ENCODE measurements around the gene YIPF4. TPM values are rescaled to one million over a fixed set of nuclear protein-coding genes. Genes with fewer than 3 reads are reported as not detected.

The YIPF4 gene
- 10 to 100 TPM; 55.1 to 74.5 (median 67.8) TPM for polyA plus RNA-seq (ENCODE audit: insufficient read length in 3 of 3)
- long read RNA-seq, donor 1, full-length matches to known transcripts, result 20 of 20 reads
- long read RNA-seq, donor 1, partial matches to known transcripts, result 0 of 20 reads
- long read RNA-seq, donor 1, other reads (novel, unspliced or antisense), result 0 of 20 reads
- long read RNA-seq, donor 2, full-length matches to known transcripts, result 16 of 51 reads
- long read RNA-seq, donor 2, partial matches to known transcripts, result 35 of 51 reads
- long read RNA-seq, donor 2, other reads (novel, unspliced or antisense), result 0 of 51 reads
- long read RNA-seq, donor 3, full-length matches to known transcripts, result 39 of 39 reads
- long read RNA-seq, donor 3, partial matches to known transcripts, result 0 of 39 reads
- long read RNA-seq, donor 3, other reads (novel, unspliced or antisense), result 0 of 39 reads
- long read RNA-seq, donor 4, full-length matches to known transcripts, result 23 of 23 reads
- long read RNA-seq, donor 4, partial matches to known transcripts, result 0 of 23 reads
- long read RNA-seq, donor 4, other reads (novel, unspliced or antisense), result 0 of 23 reads
- long read RNA-seq, donor 5, result 0 reads
- long read RNA-seq, donor 6, full-length matches to known transcripts, result 26 of 51 reads
- long read RNA-seq, donor 6, partial matches to known transcripts, result 20 of 51 reads
- long read RNA-seq, donor 6, other reads (novel, unspliced or antisense), result 5 of 51 reads
- long read RNA-seq, donor 7, full-length matches to known transcripts, result 23 of 23 reads
- long read RNA-seq, donor 7, partial matches to known transcripts, result 0 of 23 reads
- long read RNA-seq, donor 7, other reads (novel, unspliced or antisense), result 0 of 23 reads
- long read RNA-seq, donor 8, full-length matches to known transcripts, result 29 of 51 reads
- long read RNA-seq, donor 8, partial matches to known transcripts, result 22 of 51 reads
- long read RNA-seq, donor 8, other reads (novel, unspliced or antisense), result 0 of 51 reads
- long read RNA-seq, donor 9, full-length matches to known transcripts, result 18 of 18 reads
- long read RNA-seq, donor 9, partial matches to known transcripts, result 0 of 18 reads
- long read RNA-seq, donor 9, other reads (novel, unspliced or antisense), result 0 of 18 reads
- long read RNA-seq, donor 10, full-length matches to known transcripts, result 28 of 44 reads
- long read RNA-seq, donor 10, partial matches to known transcripts, result 16 of 44 reads
- long read RNA-seq, donor 10, other reads (novel, unspliced or antisense), result 0 of 44 reads
- long read RNA-seq, donor 11, full-length matches to known transcripts, result 8 of 8 reads
- long read RNA-seq, donor 11, partial matches to known transcripts, result 0 of 8 reads
- long read RNA-seq, donor 11, other reads (novel, unspliced or antisense), result 0 of 8 reads
- long read RNA-seq, donor 12, full-length matches to known transcripts, result 5 of 12 reads
- long read RNA-seq, donor 12, partial matches to known transcripts, result 7 of 12 reads
- long read RNA-seq, donor 12, other reads (novel, unspliced or antisense), result 0 of 12 reads
- long read RNA-seq, donor 13, full-length matches to known transcripts, result 39 of 66 reads
- long read RNA-seq, donor 13, partial matches to known transcripts, result 27 of 66 reads
- long read RNA-seq, donor 13, other reads (novel, unspliced or antisense), result 0 of 66 reads
- long read RNA-seq, donor 14, full-length matches to known transcripts, result 19 of 19 reads
- long read RNA-seq, donor 14, partial matches to known transcripts, result 0 of 19 reads
- long read RNA-seq, donor 14, other reads (novel, unspliced or antisense), result 0 of 19 reads
- long read RNA-seq, donor 15, full-length matches to known transcripts, result 8 of 16 reads
- long read RNA-seq, donor 15, partial matches to known transcripts, result 8 of 16 reads
- long read RNA-seq, donor 15, other reads (novel, unspliced or antisense), result 0 of 16 reads
- long read RNA-seq, donor 16, full-length matches to known transcripts, result 80 of 85 reads
- long read RNA-seq, donor 16, partial matches to known transcripts, result 0 of 85 reads
- long read RNA-seq, donor 16, other reads (novel, unspliced or antisense), result 5 of 85 reads

GRCh38 chr2:32277674-32278477 lies at the start of gene YIPF4:
YIPF4 (plus strand) TSS chr2:32277904; CDS start chr2:32278156, 252 bp downstream.
- DNase-seq (ENCODE audit: extremely low read depth in 1 of 11, low read depth in 9 of 11, low spot score in 4 of 11), result peak; percentile 88 to 97 (median 93)

GRCh38 chr2:32228181-32228580 lies 49.5 kb upstream of the YIPF4 start:
- DNase-seq (ENCODE audit: extremely low read depth in 1 of 11, low read depth in 9 of 11, low spot score in 4 of 11), result no peak

- DNase-seq (ENCODE audit: extremely low read depth in 1 of 11, low read depth in 9 of 11, low spot score in 4 of 11), result no peak
Observed at GRCh38 chr2:32229635-32230034, 48.1 kb upstream of the YIPF4 start.

GRCh38 chr2:32231959-32232358 lies 45.7 kb upstream of the YIPF4 start:
- no peak for DNase-seq (ENCODE audit: extremely low read depth in 1 of 11, low read depth in 9 of 11, low spot score in 4 of 11)

- DNase-seq (ENCODE audit: extremely low read depth in 1 of 11, low read depth in 9 of 11, low spot score in 4 of 11), result no peak
Observed at GRCh38 chr2:32235315-32235714, 42.4 kb upstream of the YIPF4 start.

- DNase-seq (ENCODE audit: extremely low read depth in 1 of 11, low read depth in 9 of 11, low spot score in 4 of 11), result no peak
Observed at GRCh38 chr2:32237488-32237887, 40.2 kb upstream of the YIPF4 start.

GRCh38 chr2:32237996-32238395 lies 39.7 kb upstream of the YIPF4 start:
- DNase-seq (ENCODE audit: extremely low read depth in 1 of 11, low read depth in 9 of 11, low spot score in 4 of 11), result no peak

- DNase-seq (ENCODE audit: extremely low read depth in 1 of 11, low read depth in 9 of 11, low spot score in 4 of 11), result no peak
Observed at GRCh38 chr2:32242331-32242730, 35.4 kb upstream of the YIPF4 start.

GRCh38 chr2:32246911-32247310 lies 30.8 kb upstream of the YIPF4 start:
- no peak for DNase-seq (ENCODE audit: extremely low read depth in 1 of 11, low read depth in 9 of 11, low spot score in 4 of 11)

- DNase-seq (ENCODE audit: extremely low read depth in 1 of 11, low read depth in 9 of 11, low spot score in 4 of 11), result no peak
Observed at GRCh38 chr2:32248299-32248698, 29.4 kb upstream of the YIPF4 start.

GRCh38 chr2:32249731-32250236 lies 27.9 kb upstream of the YIPF4 start:
- DNase-seq (ENCODE audit: extremely low read depth in 1 of 11, low read depth in 9 of 11, low spot score in 4 of 11), result no peak

- DNase-seq (ENCODE audit: extremely low read depth in 1 of 11, low read depth in 9 of 11, low spot score in 4 of 11), result no peak
Observed at GRCh38 chr2:32250290-32250689, 27.4 kb upstream of the YIPF4 start.

GRCh38 chr2:32258242-32258641 lies 19.5 kb upstream of the YIPF4 start:
- DNase-seq (ENCODE audit: extremely low read depth in 1 of 11, low read depth in 9 of 11, low spot score in 4 of 11), result no peak

GRCh38 chr2:32260376-32260775 lies 17.3 kb upstream of the YIPF4 start:
- DNase-seq (ENCODE audit: extremely low read depth in 1 of 11, low read depth in 9 of 11, low spot score in 4 of 11), result no peak

GRCh38 chr2:32262105-32262504 lies 15.6 kb upstream of the YIPF4 start:
- no peak for DNase-seq (ENCODE audit: extremely low read depth in 1 of 11, low read depth in 9 of 11, low spot score in 4 of 11)

- DNase-seq (ENCODE audit: extremely low read depth in 1 of 11, low read depth in 9 of 11, low spot score in 4 of 11), result no peak
Observed at GRCh38 chr2:32264422-32265105, 13.1 kb upstream of the YIPF4 start, which contains the start of gene NLRC4. NLRC4 (minus strand) TSS chr2:32264886; CDS start chr2:32256775, 8,111 bp downstream.
